Tibial artery (tissue), 4 donors: ENCODE results near the gene ELOA.

Source experiments
- DNase-seq, 2 donors: peaks; one replicate each; pipeline ENCODE4 v3.0.0-alpha.2; 2019
- H3K27ac ChIP-seq, 2 donors: fragments of 200-600 bp; sonication (generic) in 1 of 2; 1 replicate in 1 of 2; 2 replicates in 1 of 2; pipeline ENCODE4 v1.5.1; 2018 to 2019; ENCODE audit warnings: mild to moderate bottlenecking in 1 of 2
- H3K27me3 ChIP-seq, 2 donors: fragments of 200-600 bp; sonication (generic) in 1 of 2; one replicate each; pipeline versions ENCODE4 v1.5.1 to v1.6.0; 2016 to 2019
- H3K36me3 ChIP-seq, 3 donors: fragments of 200-600 bp; sonication (generic) in 2 of 3; one replicate each; pipeline ENCODE4 v1.5.1; 2016 to 2019; ENCODE audit warnings: mild to moderate bottlenecking in 2 of 3
- H3K4me1 ChIP-seq, 4 donors: fragments of 200-600 bp; sonication (generic) in 2 of 4; 1 replicate in 3 of 4; 2 replicates in 1 of 4; pipeline ENCODE4 v1.5.1; 2016 to 2019
- H3K4me3 ChIP-seq, 2 donors: fragments of 200-600 bp; sonication (generic) in 1 of 2; 1 replicate in 1 of 2; 2 replicates in 1 of 2; pipeline ENCODE4 v1.5.1; 2018 to 2019; ENCODE audit warnings: mild to moderate bottlenecking in 2 of 2
- H3K9me3 ChIP-seq, 3 donors: fragments of 200-600 bp; sonication (generic) in 1 of 3; one replicate each; pipeline ENCODE4 v1.5.1; 2016 to 2019
- CTCF ChIP-seq, 2 experiments: fragments of 200-600 bp in 1 of 2; fragments of 450-650 bp in 1 of 2; IDR thresholded peaks; one replicate each; pipeline ENCODE4 v1.5.1; 2017 to 2019; ENCODE audit warnings: antibody characterized with exemption in 2 of 2, mild to moderate bottlenecking in 1 of 2, moderate library complexity in 1 of 2
- intact Hi-C: fragments of 100-400 bp; cut with DNase I; formaldehyde crosslinking; loops from one replicate; pipeline ENCODE4 v1.15.0; 2023; ENCODE audit warnings: low total_unique reads

ELOA gene

GRCh38 chr1:23798662-23799142 is 55.4 kb downstream of the ELOA start:
- Histone ChIP-seq H3K4me3 (no peak overlapping the region), H3K27ac (no peak overlapping the region), H3K27me3 (no peaks in the 10 kb centered on the region), H3K4me1 (peaks cover 0 to 33% (median 18%) of the 10 kb centered on the region in 4 donors), H3K36me3 (peaks cover 0 to 61% (median 22%) of the 10 kb centered on the region in 3 donors), H3K9me3 (no peaks in the 10 kb centered on the region)
- intact Hi-C loops = no loop called here
- TF ChIP-seq CTCF (IDR thresholded peaks at IDR 0.05) = no peak
- DNase-seq = no peak

- H3K9me3 ChIP-seq = no peaks in the 10 kb centered on the region
- H3K4me3 ChIP-seq = peak overlapping the region; percentile 76 to 78
- DNase-seq = no peak
- H3K36me3 ChIP-seq = peaks cover 0 to 61% (median 18%) of the 10 kb centered on the region in 3 donors
- H3K27me3 ChIP-seq = no peaks in the 10 kb centered on the region
- H3K27ac ChIP-seq = peak overlapping the region in 1 of 2 donors; percentile 90
- intact Hi-C loops = no loop called here
- peaks cover 0 to 33% (median 18%) of the 10 kb centered on the region in 4 donors for H3K4me1 ChIP-seq
- no peak for TF ChIP-seq CTCF (IDR thresholded peaks at IDR 0.05)
Observed at GRCh38 chr1:23799255-23799569, 55.9 kb downstream of the ELOA start.

GRCh38 chr1:23799570-23800399 is 56.5 kb downstream of the ELOA start:
- H3K4me3 ChIP-seq = peak overlapping the region; percentile 76 to 78
- no peaks in the 10 kb centered on the region for H3K9me3 ChIP-seq
- peak overlapping the region; percentile 76 to 90 for H3K27ac ChIP-seq
- no peak for TF ChIP-seq CTCF (IDR thresholded peaks at IDR 0.05)
- peak; percentile 58 to 74 for DNase-seq
- peaks cover 0 to 33% (median 18%) of the 10 kb centered on the region in 4 donors for H3K4me1 ChIP-seq
- H3K36me3 ChIP-seq = peaks cover 0 to 60% (median 12%) of the 10 kb centered on the region in 3 donors
- intact Hi-C loops = no loop called here
- no peaks in the 10 kb centered on the region for H3K27me3 ChIP-seq

- intact Hi-C loops = no loop called here
- Histone ChIP-seq H3K4me1 (peaks cover 0 to 33% (median 18%) of the 10 kb centered on the region in 4 donors), H3K27me3 (no peaks in the 10 kb centered on the region), H3K36me3 (peaks cover 0 to 61% (median 6%) of the 10 kb centered on the region in 3 donors), H3K27ac (peak within 1 kb of the TSS; percentile 76 to 90), H3K9me3 (no peaks in the 10 kb centered on the region), H3K4me3 (peak within 1 kb of the TSS; percentile 76 to 78)
- peak; percentile 97 to 98 for DNase-seq
- TF ChIP-seq CTCF (IDR thresholded peaks at IDR 0.05) = no peak
Observed at GRCh38 chr1:23800400-23801337, 57.4 kb downstream of the ELOA start, which contains the start of gene GALE. Gene GALE, minus strand, starts transcription at chr1:23800754. Its CDS starts 1,747 bp downstream, at chr1:23799007.

- no peaks in the 10 kb centered on the region for H3K9me3 ChIP-seq
- no peak for TF ChIP-seq CTCF (IDR thresholded peaks at IDR 0.05)
- intact Hi-C loops = no loop called here
- no peak for DNase-seq
- peaks cover 0 to 33% (median 18%) of the 10 kb centered on the region in 4 donors for H3K4me1 ChIP-seq
- H3K4me3 ChIP-seq = peak overlapping the region; percentile 76 to 78
- peaks cover 0 to 61% (median 3%) of the 10 kb centered on the region in 3 donors for H3K36me3 ChIP-seq
- H3K27ac ChIP-seq = peak overlapping the region; percentile 76 to 90
- H3K27me3 ChIP-seq = no peaks in the 10 kb centered on the region
Observed at GRCh38 chr1:23801338-23801748, 58.1 kb downstream of the ELOA start.
